GM23338 (cell line): Measurements from ENCODE around the gene KCNIP2. TPM values are rescaled to one million over a fixed set of nuclear protein-coding genes. Genes with fewer than 3 reads are reported as not detected.
A peak's percentile ranks its signal among the peaks of the same experiment; 100 is the strongest.

Experiments used
- ATAC-seq: fragments of 200-7000 bp; cut with Tn5 transposase; 3 replicates; pipeline ENCODE4 v1.9.1; 2020
- DNase-seq: peaks from one replicate; pipeline ENCODE4 v3.0.0-alpha.2; 2015; ENCODE audit warnings: low spot score
- H2AFZ ChIP-seq: fragments of 200-600 bp; sonication (generic); 2 replicates; pipeline ENCODE4 v1.8.0; 2016; ENCODE audit warnings: antibody characterized with exemption, mild to moderate bottlenecking, moderate library complexity
- H3F3A ChIP-seq: fragments of 200-600 bp; sonication (generic); replicated peaks from 2 replicates; pipeline ENCODE4 v1.8.0; 2017; ENCODE audit warnings: antibody characterized with exemption, mixed run types, low read depth
- H3K27ac ChIP-seq: fragments of 200-600 bp; sonication (generic); 2 replicates; pipeline ENCODE4 v1.6.1; 2016; ENCODE audit warnings: low read depth
- H3K27me3 ChIP-seq: fragments of 200-600 bp; sonication (generic); 2 replicates; pipeline ENCODE4 v1.8.0; 2016; ENCODE audit warnings: mild to moderate bottlenecking, mixed run types, moderate library complexity; ENCODE audit not compliant: insufficient read depth
- H3K36me3 ChIP-seq: fragments of 200-600 bp; sonication (generic); 2 replicates; pipeline ENCODE4 v1.8.0; 2016; ENCODE audit warnings: mild to moderate bottlenecking; ENCODE audit not compliant: insufficient read depth
- H3K4me1 ChIP-seq: fragments of 200-600 bp; sonication (generic); 2 replicates; pipeline ENCODE4 v1.8.0; 2016; ENCODE audit warnings: mild to moderate bottlenecking, moderate library complexity; ENCODE audit not compliant: insufficient read depth
- H3K4me2 ChIP-seq: fragments of 200-600 bp; sonication (generic); 2 replicates; pipeline ENCODE4 v1.7.1; 2017; ENCODE audit warnings: mixed run types
- H3K4me3 ChIP-seq: fragments of 200-600 bp; sonication (generic); 2 replicates; pipeline ENCODE4 v1.6.1; 2016; ENCODE audit warnings: mixed run types
- H3K79me2 ChIP-seq: fragments of 200-600 bp; sonication (generic); replicated peaks from 2 replicates; pipeline ENCODE4 v1.8.0; 2017; ENCODE audit warnings: mild to moderate bottlenecking; ENCODE audit not compliant: insufficient read depth
- H3K9me2 ChIP-seq: fragments of 200-600 bp; sonication (generic); 2 replicates; pipeline ENCODE4 v1.8.0; 2017; ENCODE audit not compliant: insufficient read depth
- H4K20me1 ChIP-seq: fragments of 200-600 bp; sonication (generic); replicated peaks from 2 replicates; pipeline ENCODE4 v1.8.0; 2017; ENCODE audit warnings: mild to moderate bottlenecking; ENCODE audit not compliant: insufficient read depth
- H3K27ac Mint-ChIP-seq: 2 replicates; pipeline ENCODE4 v1.8.0; 2020; ENCODE audit warnings: inconsistent platforms, mild to moderate bottlenecking, moderate library complexity, mixed read lengths
- H3K27me3 Mint-ChIP-seq: 3 replicates; pipeline ENCODE4 v1.8.0; 2022; ENCODE audit warnings: low read depth, mild to moderate bottlenecking, moderate library complexity, mixed read lengths, inconsistent platforms; ENCODE audit not compliant: insufficient read depth, poor library complexity
- H3K36me3 Mint-ChIP-seq: 3 replicates; pipeline ENCODE4 v1.8.0; 2021; ENCODE audit warnings: low read depth, mild to moderate bottlenecking, inconsistent platforms, moderate library complexity, mixed read lengths
- H3K4me1 Mint-ChIP-seq: 3 replicates; pipeline ENCODE4 v1.8.0; 2020; ENCODE audit warnings: mild to moderate bottlenecking, inconsistent platforms, mixed read lengths
- H3K4me3 Mint-ChIP-seq: 3 replicates; pipeline ENCODE4 v1.8.0; 2021; ENCODE audit warnings: moderate library complexity, mild to moderate bottlenecking, inconsistent platforms, mixed read lengths
- H3K9me3 Mint-ChIP-seq: 3 replicates; pipeline ENCODE4 v1.8.0; 2020; ENCODE audit warnings: moderate library complexity, mild to moderate bottlenecking, inconsistent platforms, mixed read lengths
- CREB1 ChIP-seq: fragments of 250-450 bp; sonication (Bioruptor Pico); IDR thresholded peaks from 2 replicates; pipeline ENCODE4 v1.5.0; 2020; ENCODE audit warnings: low read depth, mild to moderate bottlenecking, moderate library complexity
- EZH2 ChIP-seq: fragments of 200-600 bp; sonication (generic); IDR thresholded peaks from one replicate; pipeline ENCODE4 v1.8.0; 2017; ENCODE audit warnings: antibody characterized with exemption, mild to moderate bottlenecking, low read depth; ENCODE audit not compliant: unreplicated experiment
- EZH2phosphoT487 ChIP-seq: fragments of 200-600 bp; sonication (generic); IDR thresholded peaks from one replicate; pipeline ENCODE4 v1.8.1; 2018; ENCODE audit warnings: antibody characterized with exemption; ENCODE audit not compliant: unreplicated experiment
- JUNB ChIP-seq: IDR thresholded peaks from one replicate; pipeline ENCODE4 v1.6.1; 2016; ENCODE audit warnings: antibody characterized with exemption; ENCODE audit not compliant: unreplicated experiment
- NANOG ChIP-seq: IDR thresholded peaks from 2 replicates; pipeline ENCODE4 v1.6.1; 2016; ENCODE audit warnings: antibody characterized with exemption, borderline replicate concordance
- POLR2AphosphoS5 ChIP-seq: IDR thresholded peaks from 2 replicates; pipeline ENCODE4 v1.6.1; 2016; ENCODE audit warnings: antibody characterized with exemption, low read depth
- STAT1 ChIP-seq: IDR thresholded peaks from one replicate; pipeline ENCODE4 v1.6.1; 2016; ENCODE audit warnings: antibody characterized with exemption; ENCODE audit not compliant: unreplicated experiment
- ZNF114 ChIP-seq: fragments of 250-450 bp; sonication (Bioruptor Pico); IDR thresholded peaks from 2 replicates; pipeline ENCODE4 v1.5.0; 2020; ENCODE audit warnings: mild to moderate bottlenecking, moderate library complexity
- ZNF331 ChIP-seq: fragments of 250-450 bp; sonication (Bioruptor Pico); IDR thresholded peaks from 2 replicates; pipeline ENCODE4 v1.5.0; 2020; ENCODE audit warnings: low read depth, mild to moderate bottlenecking, moderate library complexity
- polyA plus RNA-seq: library from polyadenylated mRNA; unstranded; fragments of >200 nt; fragmentation: Nextera tagmentation; extraction: Ambion mirVana; gene quantifications from 2 replicates; pipeline ENCODE4 v1.2.1, GENCODE V29; 2016
- total RNA-seq: library from RNA; depleted of rRNA; stranded (reverse); fragments of >200 nt; shearing (Covaris generic); gene quantifications from 2 replicates; pipeline ENCODE4 v1.2.3, GENCODE V29; 2014
- TF ChIP-seq, protein P1 (sequence below): IDR thresholded peaks from 2 replicates; pipeline ENCODE4 v1.6.1; 2016; ENCODE audit warnings: antibody characterized with exemption
- TF ChIP-seq, protein P2 (sequence below): IDR thresholded peaks from one replicate; pipeline ENCODE4 v1.6.1; 2018; ENCODE audit warnings: antibody characterized with exemption; ENCODE audit not compliant: unreplicated experiment
- TF ChIP-seq, protein P3 (sequence below), 2 experiments: fragments of 200-600 bp in 1 of 2; sonication (generic) in 1 of 2; conservative IDR thresholded peaks; 2 replicates each; pipeline versions ENCODE4 v1.5.1 to v1.6.1; 2016 to 2017; ENCODE audit warnings: antibody characterized with exemption in 2 of 2, low read depth in 2 of 2, mild to moderate bottlenecking in 2 of 2, moderate library complexity in 1 of 2

KCNIP2 gene
- total and polyA plus RNA-seq, 2 experiments from 2014 or later: 2.2 to 2.6 TPM

- H3K9me2 ChIP-seq: no peaks in the 10 kb centered on the region
- peaks cover 19% of the 10 kb centered on the region for H3K27me3 ChIP-seq
- H3K79me2 ChIP-seq: no peaks in the 10 kb centered on the region
- peak overlapping the region; percentile 84 for H3K4me3 Mint-ChIP-seq
- H2AFZ ChIP-seq: no peak overlapping the region
- no peak overlapping the region for H3K4me3 ChIP-seq
- H3K36me3 Mint-ChIP-seq: no peaks in the 10 kb centered on the region
- peaks cover 6% of the 10 kb centered on the region; the same call in 1 of the 2 replicates for H4K20me1 ChIP-seq
- peaks cover 13% of the 10 kb centered on the region for H3K4me1 ChIP-seq
- peaks cover 41% of the 10 kb centered on the region for H3K27me3 Mint-ChIP-seq
- no peaks in the 10 kb centered on the region for H3K36me3 ChIP-seq
- no peaks in the 10 kb centered on the region for H3K9me3 Mint-ChIP-seq
- TF ChIP-seq STAT1 (no peak), EZH2 (no peak), NANOG (no peak)
- TF ChIP-seq, protein P1, sequence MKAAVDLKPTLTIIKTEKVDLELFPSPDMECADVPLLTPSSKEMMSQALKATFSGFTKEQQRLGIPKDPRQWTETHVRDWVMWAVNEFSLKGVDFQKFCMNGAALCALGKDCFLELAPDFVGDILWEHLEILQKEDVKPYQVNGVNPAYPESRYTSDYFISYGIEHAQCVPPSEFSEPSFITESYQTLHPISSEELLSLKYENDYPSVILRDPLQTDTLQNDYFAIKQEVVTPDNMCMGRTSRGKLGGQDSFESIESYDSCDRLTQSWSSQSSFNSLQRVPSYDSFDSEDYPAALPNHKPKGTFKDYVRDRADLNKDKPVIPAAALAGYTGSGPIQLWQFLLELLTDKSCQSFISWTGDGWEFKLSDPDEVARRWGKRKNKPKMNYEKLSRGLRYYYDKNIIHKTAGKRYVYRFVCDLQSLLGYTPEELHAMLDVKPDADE: no peak
- TF ChIP-seq, protein P2, sequence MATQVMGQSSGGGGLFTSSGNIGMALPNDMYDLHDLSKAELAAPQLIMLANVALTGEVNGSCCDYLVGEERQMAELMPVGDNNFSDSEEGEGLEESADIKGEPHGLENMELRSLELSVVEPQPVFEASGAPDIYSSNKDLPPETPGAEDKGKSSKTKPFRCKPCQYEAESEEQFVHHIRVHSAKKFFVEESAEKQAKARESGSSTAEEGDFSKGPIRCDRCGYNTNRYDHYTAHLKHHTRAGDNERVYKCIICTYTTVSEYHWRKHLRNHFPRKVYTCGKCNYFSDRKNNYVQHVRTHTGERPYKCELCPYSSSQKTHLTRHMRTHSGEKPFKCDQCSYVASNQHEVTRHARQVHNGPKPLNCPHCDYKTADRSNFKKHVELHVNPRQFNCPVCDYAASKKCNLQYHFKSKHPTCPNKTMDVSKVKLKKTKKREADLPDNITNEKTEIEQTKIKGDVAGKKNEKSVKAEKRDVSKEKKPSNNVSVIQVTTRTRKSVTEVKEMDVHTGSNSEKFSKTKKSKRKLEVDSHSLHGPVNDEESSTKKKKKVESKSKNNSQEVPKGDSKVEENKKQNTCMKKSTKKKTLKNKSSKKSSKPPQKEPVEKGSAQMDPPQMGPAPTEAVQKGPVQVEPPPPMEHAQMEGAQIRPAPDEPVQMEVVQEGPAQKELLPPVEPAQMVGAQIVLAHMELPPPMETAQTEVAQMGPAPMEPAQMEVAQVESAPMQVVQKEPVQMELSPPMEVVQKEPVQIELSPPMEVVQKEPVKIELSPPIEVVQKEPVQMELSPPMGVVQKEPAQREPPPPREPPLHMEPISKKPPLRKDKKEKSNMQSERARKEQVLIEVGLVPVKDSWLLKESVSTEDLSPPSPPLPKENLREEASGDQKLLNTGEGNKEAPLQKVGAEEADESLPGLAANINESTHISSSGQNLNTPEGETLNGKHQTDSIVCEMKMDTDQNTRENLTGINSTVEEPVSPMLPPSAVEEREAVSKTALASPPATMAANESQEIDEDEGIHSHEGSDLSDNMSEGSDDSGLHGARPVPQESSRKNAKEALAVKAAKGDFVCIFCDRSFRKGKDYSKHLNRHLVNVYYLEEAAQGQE: no peak
- TF ChIP-seq, protein P3, sequence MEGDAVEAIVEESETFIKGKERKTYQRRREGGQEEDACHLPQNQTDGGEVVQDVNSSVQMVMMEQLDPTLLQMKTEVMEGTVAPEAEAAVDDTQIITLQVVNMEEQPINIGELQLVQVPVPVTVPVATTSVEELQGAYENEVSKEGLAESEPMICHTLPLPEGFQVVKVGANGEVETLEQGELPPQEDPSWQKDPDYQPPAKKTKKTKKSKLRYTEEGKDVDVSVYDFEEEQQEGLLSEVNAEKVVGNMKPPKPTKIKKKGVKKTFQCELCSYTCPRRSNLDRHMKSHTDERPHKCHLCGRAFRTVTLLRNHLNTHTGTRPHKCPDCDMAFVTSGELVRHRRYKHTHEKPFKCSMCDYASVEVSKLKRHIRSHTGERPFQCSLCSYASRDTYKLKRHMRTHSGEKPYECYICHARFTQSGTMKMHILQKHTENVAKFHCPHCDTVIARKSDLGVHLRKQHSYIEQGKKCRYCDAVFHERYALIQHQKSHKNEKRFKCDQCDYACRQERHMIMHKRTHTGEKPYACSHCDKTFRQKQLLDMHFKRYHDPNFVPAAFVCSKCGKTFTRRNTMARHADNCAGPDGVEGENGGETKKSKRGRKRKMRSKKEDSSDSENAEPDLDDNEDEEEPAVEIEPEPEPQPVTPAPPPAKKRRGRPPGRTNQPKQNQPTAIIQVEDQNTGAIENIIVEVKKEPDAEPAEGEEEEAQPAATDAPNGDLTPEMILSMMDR (conservative IDR thresholded peaks at IDR 0.05; ENCODE audit: low read depth in 2 of 2): no peak
- no peak overlapping the region for H3K27ac Mint-ChIP-seq
- no peak for ATAC-seq
- H3K27ac ChIP-seq: no peak overlapping the region
- H3F3A ChIP-seq: 0 out of 2 replicates have a peak, but pooled peaks cover 5% of the 10 kb centered on the region
- no peak for DNase-seq
- H3K4me2 ChIP-seq: no peak overlapping the region
- H3K4me1 Mint-ChIP-seq: peaks cover 45% of the 10 kb centered on the region
These were observed 5.1 kb downstream of the KCNIP2 start for GRCh38 chr10:101838416-101838970.

DNA sequence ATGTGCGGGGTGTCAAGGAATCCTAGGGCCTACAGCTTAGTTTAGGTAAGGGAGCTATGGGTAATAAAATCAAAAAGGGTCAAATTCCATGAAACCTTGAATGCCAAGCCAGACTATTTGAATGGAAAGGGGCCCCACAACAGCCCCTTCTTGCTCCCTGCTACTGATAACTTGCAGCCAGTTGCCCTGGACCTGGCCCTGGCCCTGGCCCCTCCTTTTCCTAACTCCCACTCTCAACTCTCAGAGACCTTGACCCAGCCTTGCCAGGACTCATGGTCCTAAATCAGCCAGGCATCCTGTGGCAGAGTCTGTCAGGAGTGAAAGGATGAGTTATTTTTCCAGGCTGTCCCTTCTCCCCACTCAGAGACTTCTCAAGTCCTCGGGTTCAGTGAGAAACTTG is 5.9 kb downstream of the KCNIP2 start:
- ATAC-seq (no peak), DNase-seq (no peak)
- H4K20me1 ChIP-seq: peaks cover 6% of the 10 kb centered on the region; the same call in 1 of the 2 replicates
- H3K36me3 Mint-ChIP-seq: no peaks in the 10 kb centered on the region
- peaks cover 41% of the 10 kb centered on the region for H3K4me1 Mint-ChIP-seq
- H3K27me3 ChIP-seq: peaks cover 15% of the 10 kb centered on the region
- no peak overlapping the region for H3K27ac Mint-ChIP-seq
- H2AFZ ChIP-seq: no peak overlapping the region
- H3K4me1 ChIP-seq: peaks cover 13% of the 10 kb centered on the region
- H3K79me2 ChIP-seq: no peaks in the 10 kb centered on the region
- 0 out of 2 replicates have a peak, but pooled peaks cover 5% of the 10 kb centered on the region for H3F3A ChIP-seq
- H3K9me3 Mint-ChIP-seq: no peaks in the 10 kb centered on the region
- no peaks in the 10 kb centered on the region for H3K9me2 ChIP-seq
- TF ChIP-seq JUNB (no peak), CREB1 (CRISPR knock-in tag) (no peak), POLR2AphosphoS5 (no peak), STAT1 (no peak), ZNF331 (CRISPR knock-in tag) (no peak), EZH2 (no peak), NANOG (no peak), EZH2phosphoT487 (no peak), ZNF114 (CRISPR knock-in tag) (no peak)
- TF ChIP-seq, protein P1: no peak
- TF ChIP-seq, protein P2: no peak
- no peak overlapping the region for H3K4me2 ChIP-seq
- H3K4me3 Mint-ChIP-seq: no peak overlapping the region
- H3K36me3 ChIP-seq: no peaks in the 10 kb centered on the region
- H3K27me3 Mint-ChIP-seq: peaks cover 35% of the 10 kb centered on the region
- H3K27ac ChIP-seq: no peak overlapping the region
- no peak overlapping the region for H3K4me3 ChIP-seq
